HG02642 (cell line): ENCODE results near the gene MACROD2.

Source experiments
- ATAC-seq: cut with Tn5 transposase; IDR thresholded peaks from one replicate; pipeline ENCODE4 v1.9.1; 2021; ENCODE audit warnings: mild to moderate bottlenecking; ENCODE audit not compliant: unreplicated experiment, poor library complexity

MACROD2 gene

GRCh38 chr20:16040742-16041141 lies 2045.4 kb downstream of the MACROD2 start:
- no peak for ATAC-seq

DNA sequence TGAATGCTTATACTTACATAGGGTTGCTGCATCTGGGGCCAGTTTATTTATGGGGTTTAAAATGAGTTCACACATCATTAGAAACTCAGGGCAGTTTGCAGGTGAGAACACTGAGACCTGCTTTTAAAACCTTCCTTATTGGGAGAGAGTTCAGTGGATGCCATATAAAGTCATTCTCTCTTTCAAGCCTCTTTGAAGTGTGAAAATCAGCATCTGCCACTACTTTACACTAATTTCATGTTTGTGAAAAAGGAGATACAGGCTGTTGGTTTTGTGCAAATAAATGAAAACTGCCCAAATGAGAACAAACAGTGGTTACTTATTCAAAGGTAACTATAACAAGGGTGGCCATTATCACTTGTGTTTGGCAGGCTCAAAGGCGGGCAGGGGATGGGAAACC lies 2047.4 kb downstream of the MACROD2 start:
- no peak for ATAC-seq

GRCh38 chr20:16043931-16044330 lies 2048.6 kb downstream of the MACROD2 start:
- ATAC-seq, result no peak

DNA sequence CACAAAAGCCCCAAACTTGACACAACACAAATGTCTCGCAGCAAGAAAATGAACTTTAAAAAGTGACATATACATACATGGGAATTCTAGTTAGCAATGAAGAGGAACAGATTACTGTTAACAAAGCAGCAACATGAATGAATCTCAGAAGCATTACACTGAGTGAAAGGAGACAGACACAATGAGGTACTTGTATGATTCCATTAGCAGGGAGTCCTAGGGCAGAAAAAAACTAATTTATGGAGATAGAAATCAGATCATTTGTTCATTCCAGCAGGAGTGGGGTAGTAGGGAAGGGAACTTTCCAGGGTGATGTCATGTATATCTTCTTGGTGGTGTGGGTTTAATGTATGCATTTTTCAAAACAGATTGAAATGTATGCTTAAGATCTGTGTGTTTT lies 2053.6 kb downstream of the MACROD2 start:
- no peak for ATAC-seq

GRCh38 chr20:16049529-16050093 lies 2054.3 kb downstream of the MACROD2 start:
- no peak for ATAC-seq

DNA sequence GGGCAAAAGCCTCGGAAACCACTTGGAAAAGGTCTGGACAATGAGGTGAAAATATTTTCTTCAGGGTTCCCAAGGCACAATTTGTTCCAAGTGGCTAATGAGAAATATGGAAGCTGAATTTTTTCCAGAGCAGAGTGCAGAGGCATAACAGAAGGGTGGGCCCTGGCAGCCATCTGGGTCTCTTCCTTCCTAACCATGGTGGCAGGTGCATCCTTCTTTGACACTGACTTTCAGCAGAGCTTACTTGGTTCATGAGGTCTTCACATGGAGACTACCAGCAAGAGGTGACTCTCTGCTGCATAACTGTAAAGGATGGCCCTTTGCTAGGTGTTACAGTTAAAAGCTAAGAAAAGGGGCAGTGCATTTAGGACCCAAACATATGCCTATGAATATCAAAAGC lies 2055.1 kb downstream of the MACROD2 start:
- no peak for ATAC-seq

GRCh38 chr20:16051968-16052367 lies 2056.7 kb downstream of the MACROD2 start:
- ATAC-seq, result no peak

- ATAC-seq, result no peak
These were observed 2057.1 kb downstream of the MACROD2 start for GRCh38 chr20:16052456-16052855.

- no peak for ATAC-seq
These were observed 2059.7 kb downstream of the MACROD2 start for GRCh38 chr20:16054985-16055384.

DNA sequence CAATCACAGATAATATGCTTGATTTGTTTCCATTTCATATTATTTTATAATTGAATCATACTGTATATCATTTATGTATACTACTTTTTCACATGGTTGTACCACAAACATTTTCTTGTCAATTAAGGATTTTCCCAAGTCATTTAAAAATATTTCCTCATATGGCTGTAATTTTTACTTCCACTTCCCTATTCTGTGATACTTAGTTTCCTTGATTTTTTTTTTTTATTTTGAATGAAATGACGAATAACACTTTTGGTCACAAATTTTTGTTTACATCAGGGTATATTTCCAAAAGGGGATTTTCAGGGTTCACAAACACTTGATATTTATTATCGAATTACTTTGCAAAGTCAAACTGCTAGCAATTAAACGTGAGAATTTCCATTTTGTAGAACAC lies 2062.3 kb downstream of the MACROD2 start:
- no peak for ATAC-seq

DNA sequence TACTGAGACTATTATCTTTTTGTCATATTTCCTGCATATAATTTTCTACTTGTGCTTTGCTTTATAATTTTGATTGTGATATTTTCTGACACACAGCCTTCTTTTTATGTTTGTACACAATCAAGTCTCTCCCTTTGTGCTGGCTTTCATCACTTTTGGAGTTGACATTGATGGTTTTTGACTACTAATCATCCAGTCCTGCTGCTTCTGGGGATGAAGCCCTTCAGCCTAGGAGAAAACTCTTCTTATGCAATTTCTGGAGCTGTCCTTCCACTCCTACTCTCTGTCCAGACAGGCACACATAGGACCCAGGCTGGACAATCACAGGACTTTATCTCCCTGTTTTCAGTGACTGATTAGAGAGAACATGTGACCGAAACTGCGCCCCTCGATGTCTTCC lies 2063.0 kb downstream of the MACROD2 start:
- no peak for ATAC-seq

DNA sequence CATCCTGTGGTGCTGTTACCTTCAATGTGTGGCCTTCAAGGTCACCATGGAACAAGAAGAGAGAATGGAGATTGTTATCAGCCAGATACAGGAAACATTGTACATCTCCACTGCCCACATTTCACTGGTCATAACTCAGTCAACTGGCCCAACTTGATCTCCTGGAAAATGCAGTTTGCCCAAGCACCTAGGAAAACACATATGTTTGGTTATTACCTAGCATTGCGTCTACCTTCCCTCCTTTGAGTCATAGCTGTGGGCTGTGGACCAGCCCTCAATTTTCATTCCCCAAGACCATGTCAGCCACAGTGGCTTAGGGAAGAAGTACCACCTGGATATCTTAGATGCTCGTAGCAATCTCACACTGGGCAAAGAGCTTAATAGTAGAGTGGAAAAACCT lies 2064.5 kb downstream of the MACROD2 start:
- no peak for ATAC-seq

DNA sequence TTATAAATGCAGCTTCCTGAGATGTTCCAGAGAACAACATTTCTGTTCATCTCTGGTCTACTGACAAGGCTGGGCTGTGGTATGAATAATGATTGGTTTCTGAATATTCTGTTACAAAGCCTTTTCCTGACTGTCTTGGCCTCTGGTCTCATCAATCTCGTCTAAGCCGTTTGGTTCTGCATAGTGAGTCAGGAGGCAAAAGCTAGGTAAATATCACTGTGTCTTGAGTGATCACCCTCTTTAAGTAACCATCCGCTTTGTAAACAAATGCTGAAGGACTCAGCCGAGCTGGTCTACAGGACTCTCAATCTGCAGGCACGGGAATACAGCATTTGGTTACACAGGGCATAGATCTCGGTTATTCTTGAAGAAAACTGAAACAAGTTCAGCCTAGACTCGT lies 2066.0 kb downstream of the MACROD2 start:
- no peak for ATAC-seq

DNA sequence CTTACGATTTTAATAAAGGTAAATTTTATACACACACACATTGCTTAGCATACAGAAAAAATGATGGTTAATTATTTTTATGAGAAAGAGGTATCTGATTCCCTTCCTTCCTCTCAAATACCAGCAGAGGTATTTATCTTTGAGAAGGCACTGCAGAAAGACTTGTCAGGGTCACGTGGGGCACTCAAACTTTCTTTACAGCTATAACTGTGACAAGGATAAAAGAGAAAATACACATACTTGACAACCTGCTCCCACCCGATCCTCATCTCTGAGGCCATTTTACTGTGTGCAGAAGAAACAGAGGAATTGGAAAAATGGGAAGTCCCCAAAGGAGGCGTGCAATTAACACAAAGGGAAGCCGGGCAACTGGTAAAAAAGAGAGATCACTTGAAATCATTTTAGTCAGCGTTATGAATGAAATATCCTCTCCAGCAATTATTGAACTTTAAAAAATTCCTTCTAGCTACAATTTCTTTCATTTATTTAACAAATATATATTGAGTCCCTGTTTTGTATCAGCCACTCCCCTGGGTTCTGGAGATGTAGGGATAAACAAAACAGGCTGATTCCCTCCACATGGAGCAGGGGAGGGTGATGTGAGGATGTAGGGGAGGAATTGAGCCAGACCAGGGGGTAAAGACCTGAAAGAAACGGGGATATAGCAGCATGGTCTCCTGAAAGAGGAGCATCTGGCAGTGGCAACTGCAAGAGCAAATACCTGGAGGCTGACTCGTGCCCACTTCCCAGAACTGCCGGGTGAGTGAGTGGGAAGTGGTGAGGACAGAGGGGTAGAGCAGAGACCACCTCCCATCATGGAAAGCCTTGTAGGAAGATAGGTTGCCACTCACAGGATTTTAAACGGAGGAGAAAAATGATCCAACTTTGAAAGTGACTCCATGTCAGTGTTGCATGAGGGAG lies 2067.6 kb downstream of the MACROD2 start:
- ATAC-seq, result no peak

- no peak for ATAC-seq
These were observed 2068.6 kb downstream of the MACROD2 start for GRCh38 chr20:16063881-16064280.

GRCh38 chr20:16064989-16065707 lies 2069.8 kb downstream of the MACROD2 start:
- ATAC-seq, result no peak

- no peak for ATAC-seq
These were observed 2071.3 kb downstream of the MACROD2 start for GRCh38 chr20:16066571-16066970.

DNA sequence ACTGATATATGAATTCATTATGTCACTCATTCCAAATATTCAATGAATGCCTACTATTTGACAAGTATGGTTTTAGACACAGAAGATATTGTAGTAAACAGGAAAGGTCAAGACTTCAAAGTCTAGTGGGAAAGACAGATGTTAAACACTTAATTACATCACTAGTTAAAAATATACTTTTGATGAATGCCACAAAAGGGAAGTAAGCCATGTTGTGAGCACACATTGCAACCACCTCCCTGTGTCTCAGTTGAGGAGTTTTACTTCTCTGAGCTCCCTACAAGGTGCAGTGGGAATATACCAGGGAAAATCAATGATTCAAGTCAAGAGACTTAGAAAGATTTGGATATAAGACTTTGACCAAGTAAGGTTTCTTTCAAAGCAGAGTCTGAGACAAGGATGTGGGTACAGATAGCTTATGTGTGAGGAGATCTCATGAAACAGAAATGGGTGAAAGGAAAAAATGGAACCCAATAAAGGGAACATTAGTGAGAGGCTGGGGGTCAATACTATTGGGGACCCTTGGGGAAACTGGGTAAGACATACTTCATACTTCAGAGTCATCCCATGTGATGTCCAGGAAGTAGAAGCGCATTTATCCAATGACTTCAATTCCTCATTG lies 2074.2 kb downstream of the MACROD2 start:
- ATAC-seq, result peak; percentile 91

GRCh38 chr20:16072220-16072619 lies 2076.9 kb downstream of the MACROD2 start:
- ATAC-seq, result no peak

DNA sequence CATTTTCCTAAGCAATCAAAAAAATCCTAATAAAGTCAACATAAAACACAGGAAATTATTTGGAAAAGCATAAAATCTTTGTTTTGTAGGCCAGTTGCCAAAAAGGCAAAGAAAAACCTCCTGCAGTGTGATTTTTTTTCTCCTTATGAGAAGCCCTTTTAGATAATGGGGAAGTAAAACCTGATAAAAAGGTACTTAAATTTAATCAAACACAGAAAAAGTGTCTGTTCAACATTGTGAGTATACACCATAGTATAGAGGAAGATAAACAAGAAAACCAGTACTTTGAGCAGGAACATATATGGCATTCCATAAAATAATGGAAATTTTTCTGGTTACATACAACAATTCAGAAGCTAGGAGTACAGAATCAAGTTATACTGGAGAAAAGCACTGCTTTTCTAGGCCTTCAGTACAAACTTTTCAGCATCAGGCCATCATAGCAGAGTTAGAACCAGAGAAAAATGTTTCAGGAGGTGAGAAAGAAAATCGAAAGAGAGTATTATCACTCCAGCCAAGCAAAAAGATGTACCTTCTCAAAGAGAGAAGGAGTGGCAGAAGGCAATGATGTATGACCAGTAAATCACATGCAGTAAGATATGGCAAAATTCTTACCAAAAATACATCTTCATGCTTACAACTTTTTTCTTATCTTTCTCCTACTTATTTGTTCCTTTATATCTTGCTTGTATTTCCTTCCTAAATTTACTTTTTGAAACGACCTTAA lies 2083.0 kb downstream of the MACROD2 start:
- no peak for ATAC-seq
